DLD1 (cell line): ENCODE measurements around the gene RGSL1.

Experiments used
- in situ Hi-C: cut with HindIII; loops from 2 replicates; pipeline ENCODE4 v1.10.0; 2017; ENCODE audit warnings: low sequenced_read_pairs

Gene RGSL1

GRCh38 chr1:182587093-182587492 lies 137.1 kb downstream of the RGSL1 start:
- in situ Hi-C loops, result no loop called here

GRCh38 chr1:182587666-182588499 lies 137.9 kb downstream of the RGSL1 start:
- in situ Hi-C loops, result no loop called here

DNA sequence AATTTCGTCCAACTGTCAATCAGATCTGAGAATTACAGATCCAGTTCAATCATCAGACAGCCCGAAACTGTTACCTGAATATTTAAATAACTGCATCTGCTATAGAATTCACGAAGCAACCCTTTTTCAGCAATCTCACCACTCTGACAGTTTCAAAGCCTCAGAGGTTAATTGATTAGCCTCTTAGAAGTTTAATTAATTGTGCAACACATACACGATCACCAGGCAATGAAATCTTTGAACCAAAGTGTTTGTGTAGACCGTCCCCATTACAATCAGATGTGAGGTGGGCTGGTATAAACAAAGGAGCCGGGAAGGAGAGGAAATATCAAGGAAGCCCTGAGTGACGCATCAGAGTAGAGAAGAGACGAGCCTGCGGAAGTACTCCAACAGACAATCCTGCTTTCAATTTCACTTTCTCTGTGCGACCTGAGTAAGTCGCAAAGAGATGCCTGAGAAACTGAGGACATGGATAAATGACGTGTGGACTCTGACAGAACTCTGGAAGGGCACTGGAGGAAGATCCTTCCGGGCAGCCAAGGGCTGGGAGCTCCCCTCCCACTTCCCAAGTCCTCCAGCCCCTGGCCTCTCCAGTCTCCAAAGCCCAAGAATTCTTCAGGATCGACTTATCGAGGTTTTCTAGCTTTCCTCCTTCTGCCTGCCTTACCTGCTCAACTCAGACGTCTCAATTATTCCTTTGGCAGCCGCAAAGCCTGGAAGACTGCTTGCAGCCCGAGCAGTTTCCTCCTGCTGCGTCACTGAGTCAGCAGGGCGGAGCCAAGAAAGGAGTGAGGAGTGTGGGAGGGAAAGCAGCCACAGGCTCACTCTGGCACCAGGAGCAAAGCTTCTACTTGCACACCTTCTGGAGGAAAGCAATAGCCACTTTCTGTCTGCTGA lies 138.8 kb downstream of the RGSL1 start, which contains the start of gene RNASEL:
Gene RNASEL, minus strand, starts transcription at position 757 of the 897 bp plus-strand sequence. CDS start 2,450 bp downstream, outside the sequence.
- in situ Hi-C loops, result no loop called here

- in situ Hi-C loops, result no loop called here
Measured at GRCh38 chr1:182589520-182589919, 139.6 kb downstream of the RGSL1 start.

GRCh38 chr1:182589931-182590330 lies 140.0 kb downstream of the RGSL1 start:
- in situ Hi-C loops, result no loop called here

- in situ Hi-C loops, result loop anchor here (5.0 kb wide), 1 partner anchor 187 kb away; no protein-coding TSS in a partner anchor
Measured at GRCh38 chr1:182595641-182596240, 145.8 kb downstream of the RGSL1 start.

DNA sequence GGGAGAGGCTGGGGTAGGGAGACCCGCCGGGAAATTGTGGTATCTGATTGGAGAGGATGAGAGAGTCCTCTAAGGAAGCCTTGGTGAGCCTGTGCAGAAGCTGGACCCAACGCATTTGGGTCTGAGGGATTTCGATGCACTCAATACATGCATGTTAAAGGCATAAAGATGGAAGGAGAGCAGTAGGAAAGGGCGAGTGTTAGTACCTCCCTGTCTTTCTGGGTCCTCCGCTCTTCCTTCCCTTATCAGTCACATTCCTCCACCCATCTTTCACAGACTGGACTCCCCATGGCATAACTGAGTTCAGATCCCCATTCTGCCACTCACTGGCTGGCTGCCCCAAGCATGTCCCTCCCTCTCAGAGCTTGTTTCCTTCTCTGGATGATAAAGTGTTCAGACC lies 147.0 kb downstream of the RGSL1 start:
- in situ Hi-C loops, result loop anchor here (5.0 kb wide), 1 partner anchor 185 kb away; no protein-coding TSS in a partner anchor

- in situ Hi-C loops, result loop anchor here (5.0 kb wide), 1 partner anchor 184 kb away; no protein-coding TSS in a partner anchor
Measured at GRCh38 chr1:182598296-182598695, 148.3 kb downstream of the RGSL1 start.

GRCh38 chr1:182599339-182599738 lies 149.4 kb downstream of the RGSL1 start:
- in situ Hi-C loops, result loop anchor here (5.0 kb wide), 1 partner anchor 183 kb away; no protein-coding TSS in a partner anchor

DNA sequence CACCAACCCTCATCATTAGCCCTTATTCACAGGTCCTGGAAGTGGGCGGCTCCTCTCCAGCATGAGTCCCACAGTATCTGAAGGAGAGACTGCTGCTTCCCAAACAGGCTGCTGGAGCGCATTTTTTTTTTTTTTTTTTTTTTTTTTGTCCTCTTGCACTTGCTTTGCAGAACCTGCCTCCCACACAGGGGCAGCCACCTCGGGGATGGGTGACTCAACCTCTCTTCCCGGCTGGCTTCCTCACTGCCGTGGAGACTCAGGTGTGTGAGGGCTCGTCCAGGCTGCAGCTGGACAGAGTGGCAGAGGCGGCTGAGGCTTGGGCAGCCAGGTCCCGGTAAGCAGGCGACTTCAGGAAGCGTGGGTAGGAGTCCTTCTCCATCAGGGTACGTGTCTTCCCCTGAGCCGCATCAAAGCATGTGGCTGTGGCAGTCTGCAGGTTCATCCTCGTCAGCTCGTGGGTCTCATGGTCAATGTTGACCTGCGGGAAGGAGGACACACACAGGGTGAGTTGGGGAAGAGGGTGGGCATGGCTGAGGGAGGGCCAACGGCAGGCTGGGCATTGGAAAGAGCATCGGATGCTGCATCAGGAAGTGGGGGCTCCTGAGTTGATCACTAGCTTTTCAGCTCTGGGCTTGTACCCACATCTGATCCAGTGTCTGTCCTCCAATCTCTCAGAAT lies 150.2 kb downstream of the RGSL1 start:
- in situ Hi-C loops, result no loop called here

GRCh38 chr1:182600745-182601415 lies 150.9 kb downstream of the RGSL1 start:
- in situ Hi-C loops, result no loop called here

GRCh38 chr1:182601416-182601786 lies 151.5 kb downstream of the RGSL1 start:
- in situ Hi-C loops, result no loop called here

DNA sequence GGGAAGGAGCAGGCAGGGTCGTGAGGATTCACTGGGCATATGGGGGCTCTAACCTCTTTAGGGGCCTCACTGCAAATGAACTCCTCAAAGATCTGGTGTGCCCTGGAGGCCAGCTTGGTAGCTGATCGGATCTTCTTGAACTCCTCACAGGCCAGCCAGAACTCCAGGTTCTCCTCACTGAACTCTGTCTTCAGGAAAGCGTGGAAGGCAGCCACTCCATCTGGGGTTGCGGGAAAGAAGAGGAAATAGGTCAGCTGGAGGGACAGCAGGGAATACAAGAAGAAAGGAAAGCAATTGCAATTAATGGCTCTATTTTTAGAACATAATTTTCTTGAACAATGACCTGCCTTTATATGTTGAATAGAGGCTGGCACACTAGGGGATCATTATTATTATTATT lies 152.0 kb downstream of the RGSL1 start:
- in situ Hi-C loops, result no loop called here

DNA sequence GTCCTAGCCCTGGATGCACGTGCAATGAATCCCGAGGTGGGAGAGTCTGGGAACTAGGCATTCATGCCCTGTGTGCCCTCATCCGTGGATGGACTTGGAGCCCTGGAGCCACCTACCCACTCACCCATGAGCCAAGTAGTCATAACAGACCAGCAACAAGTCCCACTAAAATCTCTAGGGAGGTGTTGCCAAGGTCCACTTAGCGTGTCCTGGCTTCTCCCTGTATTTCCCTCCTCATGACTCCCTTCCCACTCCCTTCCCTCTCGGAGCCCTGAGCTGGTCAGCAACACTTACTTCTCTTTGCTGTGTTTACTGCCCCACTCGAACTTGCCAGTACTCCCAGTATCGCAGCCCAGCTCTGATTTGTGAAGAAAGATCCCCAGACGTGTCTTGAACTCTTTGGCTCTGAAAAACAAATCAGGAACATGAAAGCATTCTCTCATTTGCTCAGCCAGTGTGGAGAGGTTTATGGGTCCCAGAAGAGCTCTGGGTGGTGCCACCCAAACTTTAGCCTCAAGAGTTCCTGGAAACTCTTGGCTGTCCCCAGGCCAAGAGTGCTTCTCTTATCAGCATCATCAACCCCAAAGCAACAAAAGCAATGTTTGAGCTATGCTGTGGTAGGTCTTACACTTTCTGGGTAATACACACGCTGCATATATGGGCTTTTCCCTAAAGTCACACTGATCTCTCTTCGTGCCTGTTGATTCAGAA lies 153.1 kb downstream of the RGSL1 start:
- in situ Hi-C loops, result no loop called here

DNA sequence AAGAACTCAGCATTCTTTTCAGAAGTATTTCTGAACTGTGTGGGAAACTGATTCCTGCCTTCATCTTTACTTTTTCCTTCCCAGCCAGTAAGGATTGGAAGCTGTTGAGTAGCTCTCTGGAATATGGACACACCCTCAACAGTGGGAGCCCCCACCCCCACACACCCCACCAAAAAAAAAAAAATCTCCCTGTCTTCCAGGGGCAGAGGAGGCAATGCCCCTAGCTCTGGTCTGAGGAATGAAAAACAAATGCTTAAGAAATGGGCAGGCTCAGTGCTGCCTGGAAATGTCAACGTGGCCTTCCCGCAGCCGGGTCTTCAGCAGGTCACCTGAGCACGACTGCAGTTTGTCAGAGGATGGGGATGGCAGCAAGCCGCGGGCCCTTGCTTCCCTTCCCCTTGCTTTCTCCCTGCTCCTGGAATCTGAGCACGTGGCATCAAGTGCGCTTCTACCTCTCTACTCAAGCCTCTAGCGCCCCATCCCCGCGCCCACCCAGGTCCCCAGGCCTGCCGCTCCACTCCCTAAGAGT lies 153.8 kb downstream of the RGSL1 start:
- in situ Hi-C loops, result no loop called here

GRCh38 chr1:182604175-182605164 lies 154.5 kb downstream of the RGSL1 start, which contains the start of gene RGS16:
Gene RGS16 (minus strand): TSS chr1:182604389. CDS start chr1:182604259, 130 bp downstream.
- in situ Hi-C loops, result no loop called here

DNA sequence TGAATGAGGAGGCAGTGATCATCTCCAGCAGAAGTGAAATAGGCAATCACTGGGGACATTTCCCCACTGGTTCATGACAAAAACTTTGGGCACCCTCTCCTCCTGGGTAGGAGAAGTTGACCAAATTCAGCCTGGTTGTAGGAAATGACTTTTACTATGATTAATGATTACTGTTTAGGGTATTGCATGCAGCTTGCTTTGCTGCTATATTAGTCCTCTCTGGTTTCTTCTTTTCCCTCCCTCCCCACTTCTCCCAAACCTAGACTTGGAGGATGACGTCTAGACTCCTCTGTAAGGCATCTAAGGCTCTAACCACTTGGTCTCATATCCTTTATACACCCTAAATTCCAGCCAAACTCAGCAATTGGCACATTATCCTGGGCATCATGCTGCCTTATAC lies 157.6 kb downstream of the RGSL1 start:
- in situ Hi-C loops, result no loop called here

GRCh38 chr1:182608236-182608635 lies 158.3 kb downstream of the RGSL1 start:
- in situ Hi-C loops, result no loop called here
